ENCODE results near the gene EML5. TPM values are rescaled to one million over a fixed set of nuclear protein-coding genes. Genes with fewer than 3 reads are reported as not detected.

Gene EML5
- total and polyA plus RNA-seq, 2 of the 13 experiments (the other 11 are each of a cell fraction or from before 2014, with no cell fraction given) = 0.11 TPM; not detected in 1

GRCh38 chr14:88825503-88825902 is 32.8 kb upstream of the EML5 start:
- H3K4me3 ChIP-seq (replicated peaks in 1 of 3; ENCODE audit: insufficient read depth in 1 of 3, low read depth in 2 of 3, low read length in 3 of 3) = peak overlapping the region; percentile 78 to 89 (median 88)
- FAIRE-seq (no peak), DNase-seq (ENCODE audit: low spot score) (no peak), ATAC-seq (no peak)
- H3K9ac ChIP-seq (ENCODE audit: insufficient read depth, low read depth, low read length) = peak overlapping the region; percentile 81
- H3K9me3 ChIP-seq (ENCODE audit: low read length) = no peaks in the 10 kb centered on the region
- no peaks in the 10 kb centered on the region for H4K20me1 ChIP-seq (ENCODE audit: insufficient read depth, low read length)
- intact Hi-C loops (cut with micrococcal nuclease; ENCODE audit: unreplicated experiment) = loop anchor here (10.0 kb wide), 1 partner anchor 1951 kb away; no protein-coding TSS in a partner anchor
- H3K4me1 ChIP-seq (ENCODE audit: insufficient read depth, low read length) = peaks cover 43% of the 10 kb centered on the region
- peak overlapping the region; percentile 92 for H3K4me2 ChIP-seq (ENCODE audit: low read depth, low read length)
- H3K27me3 ChIP-seq (ENCODE audit: control insufficient read depth in 1 of 2, insufficient read depth in 2 of 2, low read length in 2 of 2) = no peaks in the 10 kb centered on the region
- CTCF ChIA-PET (ENCODE audit: low intra/inter-chr PET ratio, low total read pairs) = no interaction called here
- peak overlapping the region; percentile 16 for H2AFZ ChIP-seq (ENCODE audit: low read length)
- in situ Hi-C loops (cut with HindIII; ENCODE audit: extremely low pct_ligation_motif_present, low pct_unique_long_range_greater_than_20kb) = no loop called here
- peaks cover 8% of the 10 kb centered on the region for H3K79me2 ChIP-seq (ENCODE audit: insufficient read depth, low read length)
- 75% methylated on average over 9 of the region's 9 CpGs for WGBS (ENCODE audit: low lambda C conversion rate)
- POLR2A ChIA-PET = interaction anchor here (1.3 kb wide), 1 partner anchor 33 kb away, joined by 3 read pairs; the partner anchor contains the start of gene EML5
- no peaks in the 10 kb centered on the region for H3K36me3 ChIP-seq (replicated peaks in 1 of 2; ENCODE audit: control insufficient read depth in 1 of 2, insufficient read depth in 2 of 2, low read length in 2 of 2)
- no peak overlapping the region for H3K27ac ChIP-seq (ENCODE audit: extremely low read length, insufficient read depth, low read length)
- TF ChIP-seq DNMT3B (CRISPR knock-in tag; conservative IDR thresholded peaks at IDR 0.05) (no peak), ZNF256 (CRISPR knock-in tag; conservative IDR thresholded peaks at IDR 0.05) (no peak), KLF9 (CRISPR knock-in tag; IDR thresholded peaks at IDR 0.05; ENCODE audit: low read depth) (no peak)
- no TSS peak for BruUV-seq (replicated peaks)

- ATAC-seq (no peak; the same call in 2 of the 3 replicates), FAIRE-seq (no peak), DNase-seq (ENCODE audit: low spot score) (no peak)
- Histone ChIP-seq H3K4me1 (ENCODE audit: insufficient read depth, low read length) (peaks cover 43% of the 10 kb centered on the region), H4K20me1 (ENCODE audit: insufficient read depth, low read length) (no peaks in the 10 kb centered on the region), H3K27me3 (ENCODE audit: control insufficient read depth in 1 of 2, insufficient read depth in 2 of 2, low read length in 2 of 2) (no peaks in the 10 kb centered on the region), H3K27ac (ENCODE audit: extremely low read length, insufficient read depth, low read length) (peak overlapping the region; percentile 82), H3K4me3 (replicated peaks in 1 of 3; ENCODE audit: insufficient read depth in 1 of 3, low read depth in 2 of 3, low read length in 3 of 3) (peak overlapping the region; percentile 78 to 89 (median 88)), H3K4me2 (ENCODE audit: low read depth, low read length) (peak overlapping the region; percentile 92), H2AFZ (ENCODE audit: low read length) (peak overlapping the region; percentile 16), H3K9ac (ENCODE audit: insufficient read depth, low read depth, low read length) (peak overlapping the region; percentile 81), H3K79me2 (ENCODE audit: insufficient read depth, low read length) (peaks cover 8% of the 10 kb centered on the region), H3K9me3 (ENCODE audit: low read length) (no peaks in the 10 kb centered on the region), H3K36me3 (replicated peaks in 1 of 2; ENCODE audit: control insufficient read depth in 1 of 2, insufficient read depth in 2 of 2, low read length in 2 of 2) (no peaks in the 10 kb centered on the region)
- in situ Hi-C loops (cut with HindIII; ENCODE audit: extremely low pct_ligation_motif_present, low pct_unique_long_range_greater_than_20kb) (no loop called here), intact Hi-C loops (cut with micrococcal nuclease; ENCODE audit: unreplicated experiment) (loop anchor here (10.0 kb wide), 1 partner anchor 1950 kb away; no protein-coding TSS in a partner anchor)
- CTCF ChIA-PET (ENCODE audit: low intra/inter-chr PET ratio, low total read pairs) = no interaction called here
- POLR2A ChIA-PET = interaction anchor here (1.2 to 1.5 kb wide), 5 partner anchors 13 to 187 kb away, joined by 3 to 6 read pairs (median 4); partner anchors contain the start of gene EML5
- under 1% methylated on average over 5 of the region's 5 CpGs for WGBS (ENCODE audit: low lambda C conversion rate)
- BruUV-seq (replicated peaks) = no TSS peak
- TF ChIP-seq ZNF234 (CRISPR knock-in tag; conservative IDR thresholded peaks at IDR 0.05) (no peak), ZNF44 (CRISPR knock-in tag; IDR thresholded peaks at IDR 0.05) (no peak), ZNF331 (CRISPR knock-in tag; IDR thresholded peaks at IDR 0.05) (no peak), CHCHD3 (CRISPR knock-in tag; IDR thresholded peaks at IDR 0.05) (no peak), PHF20 (CRISPR knock-in tag; IDR thresholded peaks at IDR 0.05) (no peak), ZNF354B (CRISPR knock-in tag; IDR thresholded peaks at IDR 0.05) (no peak), LCORL (IDR thresholded peaks at IDR 0.05) (no peak), LCORL (CRISPR knock-in tag; IDR thresholded peaks at IDR 0.05) (no peak), ZNF704 (CRISPR knock-in tag; IDR thresholded peaks at IDR 0.05; ENCODE audit: borderline replicate concordance) (no peak), AHR (CRISPR knock-in tag; IDR thresholded peaks at IDR 0.05) (no peak), ZFP90 (CRISPR knock-in tag; IDR thresholded peaks at IDR 0.05; ENCODE audit: borderline replicate concordance) (no peak), TARDBP (CRISPR knock-in tag; IDR thresholded peaks at IDR 0.05) (no peak), ZNF564 (CRISPR knock-in tag; IDR thresholded peaks at IDR 0.05) (no peak), ZNF777 (CRISPR knock-in tag; IDR thresholded peaks at IDR 0.05) (no peak), ATF5 (CRISPR knock-in tag; IDR thresholded peaks at IDR 0.05; ENCODE audit: low read depth) (no peak), TAF1 (CRISPR knock-in tag; IDR thresholded peaks at IDR 0.05) (no peak), SRSF4 (IDR thresholded peaks at IDR 0.05; ENCODE audit: low read depth, low read length, poor library complexity, severe bottlenecking) (no peak), SIN3A (IDR thresholded peaks at IDR 0.05; ENCODE audit: borderline replicate concordance, low read depth, low read length) (no peak)
Measured at GRCh38 chr14:88825078-88825458, 32.3 kb upstream of the EML5 start.
